GM19023 (cell line): ENCODE results near the gene CDX2.
"Not testable (repeated sequence)": the region's sequence is repeated elsewhere in the genome, so short reads cannot be mapped to it uniquely, and the experiment has no call there.

Source experiments
- ATAC-seq: cut with Tn5 transposase; IDR thresholded peaks from one replicate; pipeline ENCODE4 v1.9.1; 2021; ENCODE audit warnings: mild to moderate bottlenecking, moderate library complexity; ENCODE audit not compliant: unreplicated experiment

The CDX2 gene

GRCh38 chr13:27965740-27966640 is 3.1 kb downstream of the CDX2 start:
- ATAC-seq, result no peak

- ATAC-seq, result no peak
Observed at GRCh38 chr13:27965343-27965739, 3.8 kb downstream of the CDX2 start.

GRCh38 chr13:27964741-27965323 is 4.3 kb downstream of the CDX2 start:
- no peak for ATAC-seq

- ATAC-seq, result not testable (repeated sequence)
Observed at GRCh38 chr13:27964206-27964605, 4.9 kb downstream of the CDX2 start.

- no peak for ATAC-seq
Observed at GRCh38 chr13:27963491-27963890, 5.6 kb downstream of the CDX2 start.

GRCh38 chr13:27962982-27963381 is 6.1 kb downstream of the CDX2 start:
- no peak for ATAC-seq

- no peak for ATAC-seq
Observed at GRCh38 chr13:27962128-27962841, 6.8 kb downstream of the CDX2 start.

- no peak for ATAC-seq
Observed at GRCh38 chr13:27961227-27962085, 7.7 kb downstream of the CDX2 start.

- ATAC-seq, result peak; percentile 63
Observed at GRCh38 chr13:27960362-27961226, 8.5 kb downstream of the CDX2 start.

GRCh38 chr13:27959976-27960361 is 9.1 kb downstream of the CDX2 start:
- ATAC-seq, result no peak

GRCh38 chr13:27956576-27957300 is 12.4 kb downstream of the CDX2 start:
- no peak for ATAC-seq

GRCh38 chr13:27955014-27955591 is 14.0 kb downstream of the CDX2 start:
- ATAC-seq, result no peak

GRCh38 chr13:27954406-27954851 is 14.7 kb downstream of the CDX2 start:
- ATAC-seq, result peak; percentile 19

- ATAC-seq, result peak; percentile 89
Observed at GRCh38 chr13:27953676-27954405, 15.3 kb downstream of the CDX2 start.

- ATAC-seq, result peak; percentile 15
Observed at GRCh38 chr13:27952876-27953675, 16.0 kb downstream of the CDX2 start.

- ATAC-seq, result no peak
Observed at GRCh38 chr13:27942972-27943371, 26.1 kb downstream of the CDX2 start.
